HG02981 (cell line): ENCODE results near the gene MAS1.

ENCODE experiments used
- ATAC-seq: cut with Tn5 transposase; IDR thresholded peaks from one replicate; pipeline ENCODE4 v1.9.1; 2021; ENCODE audit warnings: mild to moderate bottlenecking, moderate library complexity; ENCODE audit not compliant: unreplicated experiment

MAS1 gene

DNA sequence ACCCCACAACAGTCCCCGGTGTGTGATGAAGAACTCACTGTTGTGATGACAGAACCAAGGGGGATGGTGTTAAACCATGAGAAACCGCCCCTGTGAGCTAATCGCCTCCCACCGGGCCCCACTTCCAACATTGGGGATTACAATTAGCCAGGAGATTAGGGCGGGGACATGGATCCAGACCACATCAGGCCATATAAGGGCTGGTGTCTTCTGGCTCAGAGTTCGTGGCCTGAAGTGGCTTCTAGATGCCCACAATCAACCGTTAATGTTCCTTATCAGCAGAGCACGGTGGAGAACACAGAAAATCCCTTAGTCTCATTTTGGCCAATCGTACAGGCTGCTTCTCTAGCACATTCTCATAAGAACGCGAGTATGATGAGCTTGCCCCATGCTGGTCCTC lies 10.9 kb upstream of the MAS1 start:
- no peak for ATAC-seq

DNA sequence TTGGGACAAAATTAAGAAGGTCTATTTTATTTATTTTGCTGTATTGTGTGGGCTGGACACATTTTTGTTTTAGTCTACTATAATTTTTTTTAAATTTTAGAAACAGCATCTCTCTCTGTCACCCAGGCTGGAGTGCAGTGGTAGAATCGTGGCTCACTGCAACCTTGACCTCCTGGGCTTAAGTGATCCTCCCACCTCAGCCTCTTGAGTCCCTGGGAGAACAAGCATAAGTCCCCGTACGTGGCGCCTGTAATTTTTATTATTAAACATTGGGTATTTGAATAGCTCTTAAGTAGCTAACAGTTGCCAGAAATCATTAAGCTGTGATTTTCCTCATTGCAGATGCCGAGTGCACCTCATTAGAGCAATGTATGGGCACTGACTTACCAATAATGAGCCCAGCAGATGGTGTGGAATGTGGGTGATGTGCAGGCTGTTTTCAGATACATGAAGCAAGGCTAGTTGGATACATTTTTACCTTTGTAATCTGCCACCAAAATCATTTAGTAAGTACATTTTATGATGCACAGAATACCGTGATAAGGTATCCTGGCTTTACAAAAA lies 10.3 kb upstream of the MAS1 start:
- ATAC-seq: no peak

DNA sequence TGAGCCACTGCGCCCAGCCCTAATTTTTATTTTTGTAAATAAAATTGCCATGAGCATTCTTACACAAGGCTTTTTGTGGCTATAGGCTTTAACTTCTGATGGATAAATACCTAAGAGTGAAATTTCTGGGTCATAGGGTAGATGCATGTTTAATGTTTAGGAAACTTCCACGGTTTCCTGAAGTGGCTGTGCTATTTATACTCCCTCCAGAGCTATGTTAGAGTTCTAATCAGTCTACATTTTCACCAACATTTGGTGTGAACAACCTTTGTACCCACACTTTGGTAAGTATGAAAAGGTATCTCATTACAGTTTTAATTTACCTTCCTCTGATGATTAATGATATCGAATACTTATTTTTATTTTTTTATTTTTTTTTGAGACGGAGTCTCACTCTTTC lies 6.1 kb upstream of the MAS1 start:
- no peak for ATAC-seq

- no peak for ATAC-seq
Measured at GRCh38 chr6:159886270-159886669, 4.5 kb upstream of the MAS1 start.

- ATAC-seq: no peak
Measured at GRCh38 chr6:159887146-159887545, 3.6 kb upstream of the MAS1 start.

DNA sequence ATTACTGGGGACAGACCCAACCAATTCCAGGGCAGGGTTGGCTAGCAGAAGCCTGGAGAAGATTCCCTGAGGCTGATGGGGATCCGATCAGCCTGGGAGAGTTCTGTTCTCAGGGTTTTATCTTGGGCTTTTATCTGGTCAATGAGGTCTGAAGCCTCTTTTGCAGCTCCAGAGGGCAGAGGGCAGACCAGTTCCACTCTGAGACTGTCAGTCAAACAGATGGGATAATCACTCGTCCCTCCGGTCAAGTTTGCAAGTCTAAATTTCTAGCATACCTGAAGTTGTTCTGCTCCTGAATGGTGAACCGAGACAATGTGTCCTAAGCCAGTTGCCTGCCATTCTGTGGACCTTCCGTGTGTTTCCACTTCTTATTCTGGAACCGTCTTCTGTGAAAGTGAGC lies 3.0 kb upstream of the MAS1 start:
- ATAC-seq: no peak

DNA sequence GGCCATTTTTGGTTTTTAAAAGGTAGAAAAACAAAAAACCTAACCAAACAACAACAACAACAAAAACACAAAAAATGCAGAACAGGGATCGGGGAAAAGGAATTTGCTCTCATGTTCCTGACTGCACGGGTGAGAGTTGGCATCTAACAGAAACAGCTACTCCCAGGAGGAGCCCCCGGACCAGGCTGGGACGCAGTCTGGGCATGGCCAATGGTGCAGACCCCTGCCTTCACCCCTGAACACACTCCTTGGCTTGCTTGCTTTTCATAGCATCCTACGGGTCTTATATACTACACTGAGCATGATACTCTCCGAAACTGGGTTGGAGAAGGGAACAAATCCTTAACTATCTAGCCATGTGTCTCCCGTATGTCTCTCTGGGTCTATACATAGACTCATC lies 587 bp upstream of the MAS1 start:
- no peak for ATAC-seq

DNA sequence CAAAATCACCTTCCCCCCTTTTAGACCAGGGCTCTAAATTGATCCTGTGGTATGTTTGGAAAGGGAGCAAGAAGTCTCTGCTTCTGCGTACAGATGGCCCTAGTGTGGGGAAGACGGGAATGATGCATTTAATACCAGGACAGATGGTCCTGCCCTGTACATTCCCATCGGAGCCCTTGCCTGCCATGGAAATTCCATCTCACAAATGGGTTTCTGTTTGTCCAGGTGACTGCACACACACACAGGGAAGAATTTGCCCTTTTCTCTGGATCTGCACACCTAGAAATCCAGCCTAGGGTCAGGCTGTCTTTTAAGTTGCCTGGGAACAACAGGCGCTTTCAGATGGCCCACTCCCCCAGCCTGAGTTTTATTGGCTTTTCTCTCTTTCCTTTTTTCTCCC lies 1.3 kb downstream of the MAS1 start:
- ATAC-seq: no peak

DNA sequence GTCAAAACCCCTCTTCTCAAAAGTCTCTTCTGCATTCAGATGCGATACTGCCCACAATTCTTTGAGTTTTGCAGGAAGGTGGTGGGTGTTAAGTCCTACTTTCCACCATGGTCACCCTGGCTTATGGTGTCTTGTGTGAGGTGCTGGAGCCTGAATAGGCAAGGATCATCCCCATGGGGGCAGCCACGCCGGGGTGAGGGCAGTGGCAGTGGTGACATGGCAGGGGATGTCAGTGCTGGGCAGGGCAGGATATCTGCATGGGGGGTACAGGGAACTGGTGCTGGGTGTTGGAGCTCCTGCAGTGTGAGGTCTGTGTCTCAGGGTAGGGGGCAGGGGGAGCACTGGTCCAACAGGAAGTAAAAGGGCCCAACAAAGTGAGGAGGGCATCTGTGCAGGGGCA lies 2.3 kb downstream of the MAS1 start:
- ATAC-seq: no peak

DNA sequence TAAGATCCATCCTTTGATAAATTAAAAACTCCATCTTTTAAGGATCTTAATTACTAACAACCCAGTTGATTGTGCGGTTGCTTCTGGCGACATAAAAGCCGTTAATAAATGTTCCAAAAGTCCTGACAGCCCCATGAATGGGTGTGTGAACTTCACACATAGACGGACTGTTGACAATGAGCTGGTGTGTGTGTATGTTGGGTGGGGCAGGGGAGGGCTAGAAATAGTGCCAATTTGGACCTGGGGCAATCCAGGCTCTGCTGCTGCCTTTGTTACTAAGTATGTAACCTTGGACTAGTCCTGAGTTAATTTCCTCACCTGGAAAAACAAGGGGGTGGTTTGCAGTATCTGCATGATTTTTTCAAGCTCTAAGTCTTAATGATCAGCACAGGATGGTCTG lies 4.2 kb downstream of the MAS1 start:
- no peak for ATAC-seq

DNA sequence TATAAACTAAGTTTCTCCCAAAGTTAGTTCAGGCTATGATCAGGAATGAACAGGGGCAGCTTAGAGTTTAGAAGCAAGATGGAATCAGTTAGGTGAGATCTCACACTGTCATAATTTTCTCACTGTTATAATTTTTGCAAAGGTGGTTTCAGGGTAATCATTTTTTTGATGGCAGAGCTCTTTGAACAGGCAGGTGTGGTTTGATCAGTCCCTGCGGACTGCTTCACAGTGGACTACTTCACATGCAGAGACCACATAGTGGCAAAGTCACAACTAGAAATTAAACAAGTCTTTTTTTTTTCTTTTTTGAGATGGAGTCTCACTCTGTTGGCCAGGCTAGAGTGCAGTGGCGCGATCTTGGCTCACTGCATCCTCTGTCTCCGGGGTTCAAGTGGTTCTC lies 6.8 kb downstream of the MAS1 start:
- ATAC-seq: no peak

DNA sequence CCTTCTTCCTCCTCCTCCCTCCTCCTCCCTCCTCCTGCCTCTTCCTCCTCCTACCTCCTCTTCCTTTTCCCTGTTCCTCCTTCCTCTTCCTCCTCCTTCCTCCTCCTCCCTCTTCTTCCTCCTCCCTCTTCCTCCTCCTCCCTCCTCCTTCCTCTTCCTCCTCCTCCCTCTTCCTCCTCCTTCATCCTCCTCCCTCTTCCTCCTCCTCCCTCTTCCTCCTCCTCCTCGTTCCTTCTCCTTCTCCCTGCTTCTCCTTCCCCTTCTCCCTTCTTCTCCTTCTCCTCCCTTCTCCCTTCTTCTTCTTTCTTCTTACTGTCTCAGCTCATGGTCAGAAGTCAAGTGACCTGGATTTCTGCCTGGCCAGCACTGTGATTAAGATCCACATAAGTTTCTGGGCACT lies 7.7 kb downstream of the MAS1 start:
- ATAC-seq: no peak

DNA sequence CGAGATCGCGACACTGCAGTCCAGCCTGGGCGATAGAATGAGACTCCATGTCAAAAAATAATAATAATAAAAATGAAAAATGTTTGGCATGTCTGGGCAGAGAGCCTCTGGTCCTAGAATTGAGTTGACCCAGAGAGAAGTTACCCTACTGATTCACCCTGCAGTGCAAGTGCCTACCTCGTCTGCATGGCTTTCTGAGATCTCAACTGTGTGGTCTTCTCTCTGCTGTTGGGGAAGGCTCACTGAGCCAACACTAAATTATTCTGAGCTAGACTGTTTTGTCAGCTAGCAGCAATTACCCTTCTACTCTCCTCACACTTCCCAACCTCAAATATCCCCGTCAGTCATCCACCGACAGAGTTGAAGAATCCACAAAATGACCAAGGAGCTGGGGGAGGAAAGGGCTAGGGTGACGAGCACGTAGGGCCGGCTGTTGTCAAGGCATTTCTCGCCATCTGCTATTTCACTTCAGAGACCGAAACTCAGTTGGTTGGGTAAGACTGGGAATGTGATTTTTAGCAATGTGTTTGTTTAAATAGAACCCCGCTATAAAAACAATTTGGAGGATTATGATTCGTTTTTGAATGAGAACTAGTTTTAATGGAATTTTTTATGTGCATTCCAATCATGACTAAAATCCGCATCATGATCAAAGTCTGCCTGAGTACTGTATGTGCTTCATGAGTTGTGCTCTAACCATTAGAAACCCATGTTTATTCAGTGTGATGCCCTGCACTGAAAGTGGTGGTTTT lies 9.4 kb downstream of the MAS1 start:
- ATAC-seq: no peak

GRCh38 chr6:159902620-159903019 lies 11.8 kb downstream of the MAS1 start:
- ATAC-seq: no peak

DNA sequence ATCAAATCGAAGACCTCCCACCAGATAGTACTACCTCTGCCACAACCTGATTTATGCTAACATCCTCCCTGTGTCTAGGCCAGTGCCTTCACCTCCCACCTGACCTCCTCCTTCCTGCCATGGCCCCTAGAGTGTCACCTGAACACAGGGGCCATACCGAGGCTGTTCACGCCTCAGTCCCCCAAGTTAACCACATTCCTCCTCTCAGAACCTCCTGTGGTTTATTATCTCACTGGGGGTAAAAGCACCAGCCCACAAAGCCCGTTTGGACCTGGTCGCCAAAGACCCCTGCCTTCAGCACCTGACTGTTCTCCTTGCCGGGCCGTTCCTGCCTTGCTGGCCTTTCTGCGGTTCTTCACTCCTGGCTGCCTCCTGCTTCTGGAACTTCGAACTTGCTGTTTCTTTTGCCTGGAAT lies 13.7 kb downstream of the MAS1 start:
- ATAC-seq: no peak

DNA sequence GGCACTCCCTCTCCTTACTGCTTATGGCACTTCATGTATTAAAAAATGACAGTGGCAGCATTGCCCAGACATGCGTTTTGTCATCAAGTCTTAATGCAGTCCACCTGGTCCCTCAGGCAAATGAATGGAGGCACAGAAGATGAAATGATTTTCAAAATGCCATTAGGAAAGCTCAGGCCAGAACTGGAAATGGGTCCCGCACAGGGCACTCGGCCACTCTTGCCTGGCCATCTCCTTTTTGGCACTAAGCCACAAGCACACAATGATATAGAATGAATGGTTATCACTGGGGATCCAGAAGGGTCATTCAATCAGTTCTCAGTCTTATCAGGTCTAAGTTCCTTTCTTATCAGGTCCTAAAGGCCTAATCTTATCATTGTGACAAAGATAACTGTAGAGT lies 15.6 kb downstream of the MAS1 start:
- no peak for ATAC-seq

DNA sequence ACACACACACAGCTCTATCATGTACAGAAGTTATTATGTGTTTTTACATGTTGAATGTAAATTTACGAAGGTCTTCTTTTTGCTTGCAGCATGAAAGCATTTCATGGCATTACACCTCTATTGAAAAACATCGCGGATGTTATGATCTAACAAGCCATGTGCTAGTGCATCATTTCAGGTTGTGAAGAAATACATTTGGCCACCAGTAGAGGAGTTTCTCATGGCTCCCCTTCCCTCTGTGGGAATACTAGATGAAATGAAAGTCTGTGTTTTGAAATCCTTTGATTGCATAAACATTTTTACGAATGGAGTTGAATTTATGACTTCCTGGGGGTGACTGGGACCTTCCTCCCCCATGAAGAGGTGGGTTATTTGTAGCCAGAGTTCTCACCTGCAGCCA lies 17.7 kb downstream of the MAS1 start:
- ATAC-seq: no peak

DNA sequence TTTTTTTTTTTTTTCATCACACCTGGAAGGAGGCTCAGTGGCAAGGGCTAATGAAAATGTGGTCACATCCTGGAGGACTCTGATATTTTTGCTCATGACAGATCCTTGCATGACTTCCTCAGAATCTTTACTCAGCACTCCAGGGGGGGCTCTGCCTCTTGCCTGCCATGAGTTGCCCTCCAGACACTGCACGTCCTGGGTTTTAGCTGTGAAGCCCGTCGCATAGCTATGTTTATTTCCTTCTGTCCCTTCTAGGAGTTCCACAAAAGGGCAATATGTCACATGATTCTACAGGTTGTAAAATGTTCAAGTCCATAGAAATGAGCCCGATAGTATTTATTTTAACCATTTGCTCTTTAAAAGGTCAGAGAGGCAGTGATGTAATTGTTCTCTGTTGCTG lies 18.2 kb downstream of the MAS1 start:
- ATAC-seq: no peak

- no peak for ATAC-seq
Measured at GRCh38 chr6:159910342-159910741, 19.6 kb downstream of the MAS1 start.

DNA sequence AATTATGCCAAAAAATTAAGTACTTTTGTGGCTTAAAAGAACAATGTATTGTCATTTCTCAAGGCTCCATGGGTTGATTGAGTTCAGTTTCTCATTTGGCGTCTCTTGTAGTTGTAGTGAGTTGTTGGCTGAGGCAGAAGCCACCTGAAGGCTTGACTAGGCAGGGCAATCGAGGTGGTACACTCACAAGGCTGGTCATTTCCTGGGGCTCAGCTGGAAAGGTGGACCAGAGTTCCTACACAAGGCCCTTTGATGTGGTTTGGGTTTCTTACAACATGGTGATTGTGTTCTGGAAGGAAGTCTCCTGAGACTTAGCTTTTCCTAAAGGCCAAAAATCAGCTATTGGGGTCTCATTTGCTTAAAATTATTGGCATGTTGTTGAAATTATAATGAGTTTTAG lies 22.6 kb downstream of the MAS1 start:
- no peak for ATAC-seq

- ATAC-seq: peak; percentile 50
Measured at GRCh38 chr6:159913862-159914564, 23.2 kb downstream of the MAS1 start.

DNA sequence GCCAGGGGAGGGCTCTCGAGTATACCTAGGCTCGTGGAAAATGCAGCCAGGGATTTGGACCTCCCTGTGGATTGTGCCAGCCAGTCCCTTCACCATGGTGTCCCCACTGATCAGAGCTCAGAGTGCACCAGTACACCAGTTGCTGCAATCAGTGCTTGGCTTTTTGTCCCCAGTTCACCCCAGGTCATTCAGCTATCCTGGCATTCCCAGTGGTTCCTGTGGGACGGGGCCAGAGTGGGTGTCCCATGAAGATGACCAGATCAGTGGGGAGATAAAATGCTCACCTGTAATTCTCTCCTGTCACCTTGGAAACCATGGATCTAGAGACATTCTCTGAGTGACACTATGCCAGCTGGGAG lies 23.8 kb downstream of the MAS1 start:
- ATAC-seq: no peak

DNA sequence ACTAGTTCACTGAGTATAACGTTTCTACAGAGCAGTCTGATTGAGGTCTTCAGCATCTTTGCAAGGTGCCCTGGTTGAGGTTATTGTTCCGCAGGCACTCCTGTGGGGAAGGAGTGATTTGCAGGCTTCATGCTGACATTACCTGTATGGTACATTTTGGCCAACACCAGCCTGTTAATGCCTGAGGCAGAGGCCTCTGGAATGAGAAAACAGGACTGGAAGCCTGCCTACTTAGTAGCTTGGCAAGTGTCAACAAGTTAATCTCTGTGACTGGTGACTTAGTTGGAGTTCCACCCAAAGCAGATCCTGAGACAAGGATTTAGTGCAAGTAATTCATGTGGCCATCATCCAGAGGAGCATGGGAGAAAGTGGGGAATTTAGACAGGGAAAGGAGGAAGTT lies 24.6 kb downstream of the MAS1 start:
- no peak for ATAC-seq
